Cardiac muscle cell (in vitro differentiated cells and primary cell): ENCODE measurements around the gene QSOX2. TPM values are rescaled to one million over a fixed set of nuclear protein-coding genes. Genes with fewer than 3 reads are reported as not detected.

Experiments used
- DNase-seq, 2 donors: peaks; one replicate each; pipeline versions ENCODE4 v3.0.0 to v3.0.0-alpha.2; 2010 to 2017; ENCODE audit warnings: low read depth in 1 of 2, low spot score in 1 of 2
- H3K27ac ChIP-seq: fragments of 200-600 bp; sonication (generic); 2 replicates; pipeline ENCODE4 v1.5.1; 2016
- H3K27me3 ChIP-seq: fragments of 200-600 bp; sonication (generic); 2 replicates; pipeline ENCODE4 v1.6.0; 2016; ENCODE audit warnings: control low read depth
- H3K36me3 ChIP-seq: fragments of 200-600 bp; sonication (generic); 2 replicates; pipeline ENCODE4 v1.5.1; 2016; ENCODE audit warnings: control low read depth
- H3K4me1 ChIP-seq: fragments of 200-600 bp; sonication (generic); 2 replicates; pipeline ENCODE4 v1.8.1; 2017; ENCODE audit warnings: low read depth, mild to moderate bottlenecking, mixed run types
- H3K4me3 ChIP-seq: fragments of 200-600 bp; sonication (generic); 2 replicates; pipeline ENCODE4 v1.5.1; 2016; ENCODE audit warnings: mild to moderate bottlenecking
- H3K9me3 ChIP-seq: fragments of 200-600 bp; sonication (generic); 2 replicates; pipeline ENCODE4 v1.5.1; 2017; ENCODE audit warnings: low read depth, mild to moderate bottlenecking, control low read depth
- polyA plus RNA-seq: library from polyadenylated mRNA; unstranded; fragments of >200 nt; fragmentation: Nextera tagmentation; extraction: Ambion mirVana; gene quantifications from 2 replicates; pipeline ENCODE4 v1.2.1, GENCODE V29; 2016
- total RNA-seq: library from RNA; depleted of rRNA; stranded (reverse); fragments of >200 nt; gene quantifications from 2 replicates; pipeline ENCODE4 v1.2.3, GENCODE V29; 2016
- TF ChIP-seq, protein P1 (sequence below): IDR thresholded peaks from 2 replicates; pipeline ENCODE4 v1.5.1; 2012; ENCODE audit warnings: low read depth, mild to moderate bottlenecking, low read length

Gene QSOX2
- total and polyA plus RNA-seq, 2 experiments from 2014 or later, result 1.7 to 10.5 TPM

- TF ChIP-seq, protein P1, sequence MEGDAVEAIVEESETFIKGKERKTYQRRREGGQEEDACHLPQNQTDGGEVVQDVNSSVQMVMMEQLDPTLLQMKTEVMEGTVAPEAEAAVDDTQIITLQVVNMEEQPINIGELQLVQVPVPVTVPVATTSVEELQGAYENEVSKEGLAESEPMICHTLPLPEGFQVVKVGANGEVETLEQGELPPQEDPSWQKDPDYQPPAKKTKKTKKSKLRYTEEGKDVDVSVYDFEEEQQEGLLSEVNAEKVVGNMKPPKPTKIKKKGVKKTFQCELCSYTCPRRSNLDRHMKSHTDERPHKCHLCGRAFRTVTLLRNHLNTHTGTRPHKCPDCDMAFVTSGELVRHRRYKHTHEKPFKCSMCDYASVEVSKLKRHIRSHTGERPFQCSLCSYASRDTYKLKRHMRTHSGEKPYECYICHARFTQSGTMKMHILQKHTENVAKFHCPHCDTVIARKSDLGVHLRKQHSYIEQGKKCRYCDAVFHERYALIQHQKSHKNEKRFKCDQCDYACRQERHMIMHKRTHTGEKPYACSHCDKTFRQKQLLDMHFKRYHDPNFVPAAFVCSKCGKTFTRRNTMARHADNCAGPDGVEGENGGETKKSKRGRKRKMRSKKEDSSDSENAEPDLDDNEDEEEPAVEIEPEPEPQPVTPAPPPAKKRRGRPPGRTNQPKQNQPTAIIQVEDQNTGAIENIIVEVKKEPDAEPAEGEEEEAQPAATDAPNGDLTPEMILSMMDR, result no peak
- Histone ChIP-seq H3K4me1 (peaks cover 4% of the 10 kb centered on the region), H3K9me3 (no peaks in the 10 kb centered on the region), H3K4me3 (no peak overlapping the region), H3K27ac (no peak overlapping the region), H3K36me3 (no peaks in the 10 kb centered on the region), H3K27me3 (peaks cover 3% of the 10 kb centered on the region)
- no peak for DNase-seq
These were observed 69.9 kb downstream of the QSOX2 start for GRCh38 chr9:136175616-136176197.

- DNase-seq, result no peak
- H3K9me3 ChIP-seq, result no peaks in the 10 kb centered on the region
- H3K36me3 ChIP-seq, result no peaks in the 10 kb centered on the region
- H3K27me3 ChIP-seq, result peaks cover 3% of the 10 kb centered on the region
- H3K4me1 ChIP-seq, result peaks cover 4% of the 10 kb centered on the region
- H3K4me3 ChIP-seq, result no peak overlapping the region
- no peak overlapping the region for H3K27ac ChIP-seq
- TF ChIP-seq, protein P1, result no peak
These were observed 70.6 kb downstream of the QSOX2 start for GRCh38 chr9:136174779-136175615.

DNA sequence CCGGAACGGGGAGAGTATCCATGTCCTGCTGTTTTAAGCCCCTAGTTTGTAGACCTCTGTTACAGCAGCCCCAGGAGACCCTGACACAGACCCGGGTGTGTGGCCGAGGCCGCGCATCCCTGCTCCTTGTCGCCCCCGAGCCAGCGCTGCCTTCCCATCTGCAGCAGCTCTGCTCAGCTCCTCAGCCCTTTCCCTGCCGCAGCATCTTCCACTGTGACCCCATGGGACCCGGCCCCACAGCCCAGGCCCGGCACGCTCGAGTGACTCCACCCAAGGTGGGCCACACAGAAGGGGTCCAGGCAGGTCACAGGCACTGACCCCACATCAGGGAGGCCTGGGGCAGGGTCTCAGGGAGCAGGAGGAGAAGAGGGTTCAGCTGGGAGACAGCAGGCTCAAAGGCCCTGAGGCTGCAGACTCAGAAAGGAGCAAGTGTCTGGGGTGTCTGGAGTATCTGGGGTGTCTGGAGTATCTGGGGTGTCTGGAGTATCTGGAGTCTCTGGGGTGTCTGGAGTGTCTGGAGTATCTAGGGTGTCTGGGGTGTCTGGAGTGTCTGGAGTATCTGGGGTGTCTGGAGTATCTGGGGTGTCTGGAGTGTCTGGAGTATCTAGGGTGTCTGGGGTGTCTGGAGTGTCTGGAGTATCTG lies 71.8 kb downstream of the QSOX2 start:
- H3K36me3 ChIP-seq, result no peaks in the 10 kb centered on the region
- no peaks in the 10 kb centered on the region for H3K9me3 ChIP-seq
- TF ChIP-seq, protein P1, result no peak
- H3K4me1 ChIP-seq, result peaks cover 4% of the 10 kb centered on the region
- H3K27me3 ChIP-seq, result peaks cover 3% of the 10 kb centered on the region
- H3K27ac ChIP-seq, result no peak overlapping the region
- DNase-seq, result no peak
- H3K4me3 ChIP-seq, result no peak overlapping the region

- Histone ChIP-seq H3K4me3 (no peak overlapping the region), H3K4me1 (peaks cover 4% of the 10 kb centered on the region), H3K9me3 (no peaks in the 10 kb centered on the region), H3K27ac (no peak overlapping the region), H3K36me3 (no peaks in the 10 kb centered on the region), H3K27me3 (peaks cover 2% of the 10 kb centered on the region)
- no peak for DNase-seq
- TF ChIP-seq, protein P1, result no peak
These were observed 73.1 kb downstream of the QSOX2 start for GRCh38 chr9:136172412-136173079.

- no peak overlapping the region for H3K27ac ChIP-seq
- DNase-seq, result no peak
- TF ChIP-seq, protein P1, result no peak
- no peaks in the 10 kb centered on the region for H3K9me3 ChIP-seq
- no peaks in the 10 kb centered on the region for H3K27me3 ChIP-seq
- H3K4me3 ChIP-seq, result no peak overlapping the region
- peaks cover 4% of the 10 kb centered on the region for H3K4me1 ChIP-seq
- no peaks in the 10 kb centered on the region for H3K36me3 ChIP-seq
These were observed 73.7 kb downstream of the QSOX2 start for GRCh38 chr9:136171801-136172411.
